ENCODE measurements around the gene EEF1A2.

The EEF1A2 gene

GRCh38 chr20:63458170-63459069 lies 40.5 kb downstream of the EEF1A2 start:
- H3K4me1 ChIP-seq (ENCODE audit: insufficient read depth, low read length): peaks cover 8% of the 10 kb centered on the region; the same call in 1 of the 2 replicates
- H3K4me3 ChIP-seq (ENCODE audit: low read length): no peak overlapping the region
- no peak overlapping the region for H3K9ac ChIP-seq (ENCODE audit: low read depth, low read length)
- H3K9me3 ChIP-seq (ENCODE audit: insufficient read depth, low read depth, low read length): no peaks in the 10 kb centered on the region
- H3K27me3 ChIP-seq (ENCODE audit: insufficient read depth, low read length): no peaks in the 10 kb centered on the region
- no peaks in the 10 kb centered on the region for H3K36me3 ChIP-seq (ENCODE audit: insufficient read depth, low read depth, low read length)
- H3K27ac ChIP-seq (ENCODE audit: low read length): no peak overlapping the region

DNA sequence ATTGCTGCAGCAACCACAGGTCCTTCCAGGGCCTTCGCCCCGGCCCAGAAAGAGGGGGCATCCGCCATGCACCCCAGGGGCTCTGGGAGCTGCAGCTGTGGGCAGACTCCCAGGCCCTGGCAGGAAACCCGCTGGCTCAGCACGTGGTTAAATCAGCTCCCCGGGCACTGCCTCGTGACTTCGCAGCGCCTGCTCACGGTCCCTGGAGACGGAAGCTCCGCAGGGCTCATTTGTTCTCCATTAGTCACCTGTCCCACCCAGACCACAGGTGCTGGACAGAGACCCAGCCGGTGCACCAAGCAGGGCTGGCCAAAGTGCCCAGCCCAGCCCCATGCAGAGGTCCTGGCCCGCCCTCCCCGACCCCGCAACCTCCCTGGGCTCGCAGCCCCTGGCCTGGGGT lies 41.1 kb downstream of the EEF1A2 start:
- H3K4me3 ChIP-seq (ENCODE audit: low read length): no peak overlapping the region
- no peaks in the 10 kb centered on the region for H3K9me3 ChIP-seq (ENCODE audit: insufficient read depth, low read depth, low read length)
- H3K9ac ChIP-seq (ENCODE audit: low read depth, low read length): no peak overlapping the region
- no peaks in the 10 kb centered on the region for H3K36me3 ChIP-seq (ENCODE audit: insufficient read depth, low read depth, low read length)
- H3K27ac ChIP-seq (ENCODE audit: low read length): no peak overlapping the region
- peaks cover 8% of the 10 kb centered on the region; the same call in 1 of the 2 replicates for H3K4me1 ChIP-seq (ENCODE audit: insufficient read depth, low read length)
- H3K27me3 ChIP-seq (ENCODE audit: insufficient read depth, low read length): no peaks in the 10 kb centered on the region

- Histone ChIP-seq H3K36me3 (ENCODE audit: insufficient read depth, low read depth, low read length) (no peaks in the 10 kb centered on the region), H3K27ac (ENCODE audit: low read length) (no peak overlapping the region), H3K9me3 (ENCODE audit: insufficient read depth, low read depth, low read length) (no peaks in the 10 kb centered on the region), H3K4me1 (ENCODE audit: insufficient read depth, low read length) (peaks cover 8% of the 10 kb centered on the region; the same call in 1 of the 2 replicates), H3K9ac (ENCODE audit: low read depth, low read length) (no peak overlapping the region), H3K4me3 (ENCODE audit: low read length) (no peak overlapping the region), H3K27me3 (ENCODE audit: insufficient read depth, low read length) (no peaks in the 10 kb centered on the region)
Measured at GRCh38 chr20:63456429-63457284, 42.2 kb downstream of the EEF1A2 start.

DNA sequence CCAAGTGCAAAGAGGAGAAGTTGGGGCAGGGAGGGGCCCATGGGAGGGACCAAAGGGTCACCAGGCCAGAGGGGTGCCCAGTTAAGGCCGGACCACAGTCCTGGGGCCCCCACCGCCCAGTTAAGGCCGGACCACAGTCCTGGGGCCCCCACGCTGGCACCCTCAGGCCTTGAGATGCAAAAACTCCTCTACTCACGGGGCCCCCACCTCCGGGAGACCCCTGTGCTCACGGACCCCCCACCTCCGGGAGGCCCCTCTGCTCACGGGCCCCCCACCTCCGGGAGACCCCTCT lies 43.4 kb downstream of the EEF1A2 start:
- Histone ChIP-seq H3K36me3 (ENCODE audit: insufficient read depth, low read depth, low read length) (no peaks in the 10 kb centered on the region), H3K9ac (ENCODE audit: low read depth, low read length) (no peak overlapping the region; the same call in 1 of the 2 replicates), H3K4me3 (ENCODE audit: low read length) (no peak overlapping the region)

GRCh38 chr20:63454731-63455567 lies 43.9 kb downstream of the EEF1A2 start:
- Histone ChIP-seq H3K27me3 (ENCODE audit: insufficient read depth, low read length) (no peaks in the 10 kb centered on the region), H3K9ac (ENCODE audit: low read depth, low read length) (peak overlapping the region; percentile 53; the same call in 1 of the 2 replicates), H3K4me1 (ENCODE audit: insufficient read depth, low read length) (peaks cover 8% of the 10 kb centered on the region; the same call in 1 of the 2 replicates), H3K4me3 (ENCODE audit: low read length) (no peak overlapping the region; the same call in 1 of the 2 replicates), H3K36me3 (ENCODE audit: insufficient read depth, low read depth, low read length) (no peaks in the 10 kb centered on the region), H3K9me3 (ENCODE audit: insufficient read depth, low read depth, low read length) (no peaks in the 10 kb centered on the region), H3K27ac (ENCODE audit: low read length) (peak overlapping the region; percentile 3)

More for the DNA sequence above, 43.4 kb downstream of the EEF1A2 start:
- H3K27me3 ChIP-seq (ENCODE audit: insufficient read depth, low read length): no peaks in the 10 kb centered on the region
- H3K4me1 ChIP-seq (ENCODE audit: insufficient read depth, low read length): peaks cover 8% of the 10 kb centered on the region; the same call in 1 of the 2 replicates
- no peak overlapping the region for H3K27ac ChIP-seq (ENCODE audit: low read length)
- H3K9me3 ChIP-seq (ENCODE audit: insufficient read depth, low read depth, low read length): no peaks in the 10 kb centered on the region

DNA sequence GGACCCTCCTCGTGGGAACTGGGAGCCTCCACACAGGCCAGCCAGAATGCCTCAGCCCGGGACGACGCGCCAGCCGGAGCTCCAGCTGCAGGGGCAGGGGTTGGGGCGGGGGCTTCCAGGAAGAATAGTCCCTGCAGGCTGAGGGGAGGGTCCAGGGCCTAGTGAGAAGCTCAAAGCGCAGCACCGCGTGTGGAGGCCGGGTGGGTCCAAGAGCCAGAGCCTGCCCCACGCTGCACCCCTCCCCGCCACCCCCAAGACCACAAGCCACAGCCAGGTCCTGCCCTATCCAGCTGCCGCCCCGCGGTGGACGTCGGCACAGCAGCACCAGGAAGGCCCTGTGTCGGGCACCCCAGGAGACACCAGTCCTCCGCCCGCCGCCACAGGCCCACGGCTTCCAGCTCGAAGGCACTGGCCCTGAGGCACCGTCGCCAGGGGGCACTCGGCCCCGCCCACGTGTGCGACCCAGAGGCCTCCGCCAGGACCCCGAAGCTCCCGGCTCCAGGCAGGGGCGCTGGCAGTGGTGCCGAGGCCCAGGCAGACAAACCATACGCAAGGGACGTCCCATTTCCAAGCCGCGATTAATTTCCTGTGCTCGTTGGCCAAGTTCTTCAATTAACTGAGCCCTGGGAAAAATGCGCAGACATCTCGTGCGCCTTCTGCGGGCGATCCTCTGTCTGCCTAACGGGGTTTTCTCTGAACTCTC lies 45.9 kb downstream of the EEF1A2 start:
- peaks cover 8% of the 10 kb centered on the region; the same call in 1 of the 2 replicates for H3K4me1 ChIP-seq (ENCODE audit: insufficient read depth, low read length)
- no peak overlapping the region for H3K9ac ChIP-seq (ENCODE audit: low read depth, low read length)
- no peaks in the 10 kb centered on the region for H3K27me3 ChIP-seq (ENCODE audit: insufficient read depth, low read length)
- H3K36me3 ChIP-seq (ENCODE audit: insufficient read depth, low read depth, low read length): no peaks in the 10 kb centered on the region
- H3K9me3 ChIP-seq (ENCODE audit: insufficient read depth, low read depth, low read length): no peaks in the 10 kb centered on the region
- no peak overlapping the region for H3K27ac ChIP-seq (ENCODE audit: low read length)
- no peak overlapping the region for H3K4me3 ChIP-seq (ENCODE audit: low read length)

GRCh38 chr20:63452341-63452740 lies 46.5 kb downstream of the EEF1A2 start:
- H3K27ac ChIP-seq (ENCODE audit: low read length): no peak overlapping the region
- H3K9ac ChIP-seq (ENCODE audit: low read depth, low read length): no peak overlapping the region
- no peak overlapping the region for H3K4me3 ChIP-seq (ENCODE audit: low read length)
- H3K36me3 ChIP-seq (ENCODE audit: insufficient read depth, low read depth, low read length): no peaks in the 10 kb centered on the region
- H3K4me1 ChIP-seq (ENCODE audit: insufficient read depth, low read length): peaks cover 8% of the 10 kb centered on the region; the same call in 1 of the 2 replicates
- H3K9me3 ChIP-seq (ENCODE audit: insufficient read depth, low read depth, low read length): no peaks in the 10 kb centered on the region
- no peaks in the 10 kb centered on the region for H3K27me3 ChIP-seq (ENCODE audit: insufficient read depth, low read length)

GRCh38 chr20:63451821-63452220 lies 47.1 kb downstream of the EEF1A2 start:
- Histone ChIP-seq H3K27ac (ENCODE audit: low read length) (no peak overlapping the region), H3K27me3 (ENCODE audit: insufficient read depth, low read length) (no peaks in the 10 kb centered on the region), H3K4me1 (ENCODE audit: insufficient read depth, low read length) (peaks cover 8% of the 10 kb centered on the region; the same call in 1 of the 2 replicates), H3K4me3 (ENCODE audit: low read length) (no peak overlapping the region), H3K36me3 (ENCODE audit: insufficient read depth, low read depth, low read length) (no peaks in the 10 kb centered on the region), H3K9ac (ENCODE audit: low read depth, low read length) (no peak overlapping the region), H3K9me3 (ENCODE audit: insufficient read depth, low read depth, low read length) (no peaks in the 10 kb centered on the region)

GRCh38 chr20:63449796-63450730 lies 48.8 kb downstream of the EEF1A2 start:
- no peak overlapping the region; the same call in 1 of the 2 replicates for H3K9ac ChIP-seq (ENCODE audit: low read depth, low read length)
- H3K9me3 ChIP-seq (ENCODE audit: insufficient read depth, low read depth, low read length): no peaks in the 10 kb centered on the region
- H3K4me1 ChIP-seq (ENCODE audit: insufficient read depth, low read length): peaks cover 3% of the 10 kb centered on the region; the same call in 1 of the 2 replicates
- no peaks in the 10 kb centered on the region for H3K36me3 ChIP-seq (ENCODE audit: insufficient read depth, low read depth, low read length)
- H3K27ac ChIP-seq (ENCODE audit: low read length): no peak overlapping the region
- H3K4me3 ChIP-seq (ENCODE audit: low read length): no peak overlapping the region
- H3K27me3 ChIP-seq (ENCODE audit: insufficient read depth, low read length): no peaks in the 10 kb centered on the region

DNA sequence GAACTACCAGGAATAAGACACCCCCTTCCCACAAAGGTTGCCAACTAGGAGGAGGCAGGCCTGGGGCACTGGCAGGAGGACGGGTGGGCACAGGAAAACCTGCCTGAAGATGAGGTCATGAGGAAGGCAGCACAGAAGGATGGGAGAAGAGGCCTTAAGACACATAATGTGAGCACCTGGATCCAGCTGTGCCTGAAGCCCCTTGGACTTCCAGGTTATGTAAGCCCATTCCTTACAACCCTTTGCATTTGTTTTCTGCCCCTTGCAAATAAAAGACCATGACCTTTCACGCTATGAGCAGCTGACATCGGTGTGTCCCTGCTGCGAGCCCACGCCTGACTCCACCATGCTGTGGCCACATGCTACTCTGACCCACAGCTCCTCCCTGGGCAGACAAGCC lies 49.9 kb downstream of the EEF1A2 start:
- Histone ChIP-seq H3K4me3 (ENCODE audit: low read length) (no peak overlapping the region), H3K36me3 (ENCODE audit: insufficient read depth, low read depth, low read length) (no peaks in the 10 kb centered on the region), H3K4me1 (ENCODE audit: insufficient read depth, low read length) (peaks cover 3% of the 10 kb centered on the region; the same call in 1 of the 2 replicates), H3K27me3 (ENCODE audit: insufficient read depth, low read length) (no peaks in the 10 kb centered on the region), H3K9me3 (ENCODE audit: insufficient read depth, low read depth, low read length) (no peaks in the 10 kb centered on the region), H3K9ac (ENCODE audit: low read depth, low read length) (no peak overlapping the region), H3K27ac (ENCODE audit: low read length) (no peak overlapping the region)

Measured in iPS-20b (cell line).